ENCODE data around the gene TRAK2. TPM values are rescaled to one million over a fixed set of nuclear protein-coding genes. Genes with fewer than 3 reads are reported as not detected.

The TRAK2 gene
- total and polyA plus RNA-seq, 9 of the 15 experiments (the other 6 are each of a cell fraction or from before 2014, with no cell fraction given) = 3.4 to 10.4 (median 7.3) TPM

GRCh38 chr2:201420442-201421113 is 30.7 kb downstream of the TRAK2 start:
- H3K9ac ChIP-seq (ENCODE audit: insufficient read depth in 1 of 2, low read depth in 2 of 2, low read length in 2 of 2) = no peak overlapping the region
- ChIA-PET POLR2A (no interaction called here), CTCF (ENCODE audit: low intra/inter-chr PET ratio) (no interaction called here)
- no peaks in the 10 kb centered on the region for H3K9me3 ChIP-seq (replicated peaks; ENCODE audit: control insufficient read depth, insufficient read depth, low read depth, low read length)
- H3K4me1 ChIP-seq (replicated peaks in 1 of 2; ENCODE audit: control insufficient read depth in 2 of 2, insufficient read depth in 2 of 2, low read length in 2 of 2) = no peaks in the 10 kb centered on the region; a peak in 1 of 5 replicates
- DNase-seq (ENCODE audit: extremely low read depth in 1 of 4, low spot score in 3 of 4) (no peak), ATAC-seq (no peak), FAIRE-seq (no peak)
- no peak overlapping the region for H2AFZ ChIP-seq (ENCODE audit: low read depth, low read length)
- no peak overlapping the region for H3K27ac ChIP-seq (ENCODE audit: extremely low read depth, low read depth, low read length)
- H3K27me3 ChIP-seq (ENCODE audit: control insufficient read depth in 2 of 2, insufficient read depth in 2 of 2, low read length in 2 of 2) = no peaks in the 10 kb centered on the region
- TF ChIP-seq FOSL1 (tag; conservative IDR thresholded peaks at IDR 0.05) (0 out of 2 replicates have a peak, but pooled peaks have one; percentile 25), PHF20 (IDR thresholded peaks at IDR 0.05; ENCODE audit: partially characterized antibody) (no peak), TEAD1 (CRISPR knock-in tag; IDR thresholded peaks at IDR 0.05) (no peak)
- TF ChIP-seq, protein P1, sequence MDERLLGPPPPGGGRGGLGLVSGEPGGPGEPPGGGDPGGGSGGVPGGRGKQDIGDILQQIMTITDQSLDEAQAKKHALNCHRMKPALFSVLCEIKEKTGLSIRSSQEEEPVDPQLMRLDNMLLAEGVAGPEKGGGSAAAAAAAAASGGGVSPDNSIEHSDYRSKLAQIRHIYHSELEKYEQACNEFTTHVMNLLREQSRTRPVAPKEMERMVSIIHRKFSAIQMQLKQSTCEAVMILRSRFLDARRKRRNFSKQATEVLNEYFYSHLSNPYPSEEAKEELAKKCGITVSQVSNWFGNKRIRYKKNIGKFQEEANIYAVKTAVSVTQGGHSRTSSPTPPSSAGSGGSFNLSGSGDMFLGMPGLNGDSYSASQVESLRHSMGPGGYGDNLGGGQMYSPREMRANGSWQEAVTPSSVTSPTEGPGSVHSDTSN (CRISPR knock-in tag; IDR thresholded peaks at IDR 0.05; ENCODE audit: low read depth) = no peak
- TF ChIP-seq, protein P1 (tag; conservative IDR thresholded peaks at IDR 0.05; ENCODE audit: low read depth) = peak; percentile 43
- no peaks in the 10 kb centered on the region for H4K20me1 ChIP-seq (replicated peaks; ENCODE audit: control insufficient read depth, insufficient read depth, low read length)
- 0 out of 3 replicates have a peak, but pooled peaks cover 4% of the 10 kb centered on the region for H3K36me3 ChIP-seq (ENCODE audit: control insufficient read depth, insufficient read depth, low read length)
- WGBS (ENCODE audit: insufficient coverage, low coverage, missing lambda C conversion rate) = 19% methylated on average over 3 of the region's 3 CpGs
- in situ Hi-C loops (cut with MboI) (no loop called here), intact Hi-C loops (cut with micrococcal nuclease) (no loop called here)
- no peak overlapping the region for H3K4me2 ChIP-seq (ENCODE audit: insufficient read depth, low read length)
- H3K9me1 ChIP-seq (ENCODE audit: control insufficient read depth, insufficient read depth, low read length) = no peaks in the 10 kb centered on the region
- no peak overlapping the region for H3K4me3 ChIP-seq
- BruUV-seq (replicated peaks) = no TSS peak
- H3K79me2 ChIP-seq (ENCODE audit: control insufficient read depth, insufficient read depth, low read length) = no peaks in the 10 kb centered on the region

All from K562 (cell line).